Adrenal gland (tissue), 19 donors: ENCODE results near the gene DDX28. TPM values are rescaled to one million over a fixed set of nuclear protein-coding genes. Genes with fewer than 3 reads are reported as not detected.

Experiments used
- DNase-seq, 7 donors: peaks; one replicate each; pipeline ENCODE4 v3.0.0-alpha.2; 2019 to 2020
- H3K27ac ChIP-seq, 5 donors: fragments of 200-600 bp; sonication (generic) in 4 of 5; 1 replicate in 3 of 5; 2 replicates in 2 of 5; pipeline versions ENCODE4 v1.5.1 to v1.8.0; 2016 to 2020; ENCODE audit warnings: mild to moderate bottlenecking in 1 of 5
- H3K27me3 ChIP-seq: fragments of 200-600 bp; 2 replicates; pipeline ENCODE4 v1.8.0; 2021
- H3K36me3 ChIP-seq, 2 donors: fragments of 200-600 bp; replicated peaks in 1 of 2; 1 replicate in 1 of 2; 2 replicates in 1 of 2; pipeline versions ENCODE4 v1.5.1 to v1.8.0; 2018 to 2022
- H3K4me1 ChIP-seq, 2 donors: fragments of 200-600 bp; replicated peaks in 1 of 2; 1 replicate in 1 of 2; 2 replicates in 1 of 2; pipeline versions ENCODE4 v1.5.1 to v1.8.0; 2018 to 2021
- H3K4me3 ChIP-seq, 4 donors: fragments of 200-600 bp; sonication (generic) in 3 of 4; one replicate each; pipeline ENCODE4 v1.5.1; 2016 to 2018
- H3K9me3 ChIP-seq, 3 donors: fragments of 200-600 bp; sonication (generic) in 1 of 3; replicated peaks in 1 of 3; 1 replicate in 2 of 3; 2 replicates in 1 of 3; pipeline versions ENCODE4 v1.5.1 to v1.8.0; 2016 to 2021
- CTCF ChIP-seq, 6 experiments: fragments of 450-650 bp in 4 of 6; fragments of 200-600 bp in 2 of 6; sonication (generic) in 1 of 6; IDR thresholded peaks; 1 replicate in 5 of 6; 2 replicates in 1 of 6; pipeline versions ENCODE4 v1.5.1 to v1.8.0; 2016 to 2021; ENCODE audit warnings: antibody characterized with exemption in 6 of 6, mild to moderate bottlenecking in 2 of 6, moderate library complexity in 1 of 6
- POLR2A ChIP-seq, 2 donors: fragments of 450-650 bp; IDR thresholded peaks; one replicate each; pipeline ENCODE4 v1.6.1; 2017; ENCODE audit warnings: antibody characterized with exemption in 2 of 2, mild to moderate bottlenecking in 2 of 2, moderate library complexity in 1 of 2
- WGBS, 4 donors: extraction: QIAGEN DNeasy Blood & Tissue Kit in 2 of 4; methylation state at CpG; one replicate each; pipeline versions ENCODE4 v1.1.5 to v1.1.7; 2013 to 2017; 5-methylcytosine and 5-hydroxymethylcytosine counted together
- intact Hi-C, 2 donors: fragments of 100-400 bp; cut with DNase I; formaldehyde crosslinking; loops; one replicate each; pipeline versions ENCODE4 v1.14.1 to v1.15.0; 2022 to 2023
- long read RNA-seq, 10 donors: library from polyadenylated mRNA in 3 of 10; unstranded in 2 of 10; stranded (forward) in 1 of 10; transcript quantifications; one replicate each; pipeline ENCODE4 v2.0.0 and lab custom pipeline, GENCODE V29; 2021 to 2026
- polyA plus RNA-seq, 3 donors: library from polyadenylated mRNA; stranded (reverse); fragments of 200-250 nt in 2 of 3; fragments of 350-450 nt in 1 of 3; fragmentation: Illumina TruSeq in 1 of 3; extraction: RNeasy Lipid Tissue Mini Kit (QIAGEN cat#74804) in 1 of 3; gene quantifications; one replicate each; pipeline ENCODE4 v1.2.3, GENCODE V29; 2013 to 2014
- total RNA-seq, 9 donors: library from RNA; depleted of rRNA in 4 of 9; stranded (reverse); fragments of >200 nt in 4 of 9; fragments of 120-200 nt in 1 of 9; fragmentation: NEBNext Ultra II Directional in 1 of 9; extraction: Animal tissue kit (Norgen Biotek cat#: 25700) in 1 of 9; gene quantifications; one replicate each; pipeline versions ENCODE4 v1.1.0 to v1.2.4, GENCODE V29; 2013 to 2023
- donor health status: healthy with polysubstance abuse.
- donor health status: Bipolar disorder and iron deficiency.
- donor health status: DM: yes; HTN: yes; CAD: no.
- donor health status: DM: no; HTN: no; CAD: no.
- donor health status: DM: no; HTN: no; CAD: no.
- donor health status: DM: yes; HTN: yes; CAD: no.

DDX28 gene
- total RNA-seq (10 to 100 TPM in 7 of 9 donors, 1 to 10 TPM in 2; 6.4 to 18.4 (median 13.7) TPM), polyA plus RNA-seq (10 to 100 TPM in 1 of 3 donors, 1 to 10 TPM in 2; 6.8 to 13.0 (median 9.1) TPM)
- long read RNA-seq, donor 1, transcript DDX28-201 (1 exons, 2,169 nt) = major isoform, 12 of 12 reads
- long read RNA-seq, donor 1, partial matches to known transcripts = 0 of 12 reads
- long read RNA-seq, donor 1, other reads (novel, unspliced or antisense) = 0 of 12 reads
- long read RNA-seq, donor 2, partial matches to known transcripts = 0 of 3 reads
- long read RNA-seq, donor 2, other reads (novel, unspliced or antisense) = 0 of 3 reads
- long read RNA-seq, donor 3, transcript DDX28-201 (1 exons, 2,169 nt) = major isoform, 15 of 15 reads
- long read RNA-seq, donor 3, partial matches to known transcripts = 0 of 15 reads
- long read RNA-seq, donor 3, other reads (novel, unspliced or antisense) = 0 of 15 reads
- long read RNA-seq, donor 4, transcript DDX28-201 (1 exons, 2,169 nt) = major isoform, 13 of 13 reads
- long read RNA-seq, donor 4, partial matches to known transcripts = 0 of 13 reads
- long read RNA-seq, donor 4, other reads (novel, unspliced or antisense) = 0 of 13 reads
- long read RNA-seq, donor 5, transcript DDX28-201 (1 exons, 2,169 nt) = major isoform, 50 of 50 reads
- long read RNA-seq, donor 5, partial matches to known transcripts = 0 of 50 reads
- long read RNA-seq, donor 5, other reads (novel, unspliced or antisense) = 0 of 50 reads
- long read RNA-seq, donor 6, transcript DDX28-201 (1 exons, 2,169 nt) = major isoform, 8 of 8 reads
- long read RNA-seq, donor 6, partial matches to known transcripts = 0 of 8 reads
- long read RNA-seq, donor 6, other reads (novel, unspliced or antisense) = 0 of 8 reads
- long read RNA-seq, donor 7, transcript DDX28-201 (1 exons, 2,169 nt) = major isoform, 9 of 9 reads
- long read RNA-seq, donor 7, partial matches to known transcripts = 0 of 9 reads
- long read RNA-seq, donor 7, other reads (novel, unspliced or antisense) = 0 of 9 reads
- long read RNA-seq, donor 8, transcript DDX28-201 (1 exons, 2,169 nt) = major isoform, 22 of 35 reads
- long read RNA-seq, donor 8, partial matches to known transcripts = 8 of 35 reads
- long read RNA-seq, donor 8, other reads (novel, unspliced or antisense) = 5 of 35 reads
- long read RNA-seq, donor 9, transcript DDX28-201 (1 exons, 2,169 nt) = major isoform, 10 of 10 reads
- long read RNA-seq, donor 9, partial matches to known transcripts = 0 of 10 reads
- long read RNA-seq, donor 9, other reads (novel, unspliced or antisense) = 0 of 10 reads
- long read RNA-seq, donor 10, transcript DDX28-201 (1 exons, 2,169 nt) = major isoform, 8 of 8 reads
- long read RNA-seq, donor 10, partial matches to known transcripts = 0 of 8 reads
- long read RNA-seq, donor 10, other reads (novel, unspliced or antisense) = 0 of 8 reads

- DNase-seq = peak; percentile 88 to 98 (median 93)
- 0% methylated on average over 6 to 84 of the region's 84 CpGs for WGBS, 4 donors
- Histone ChIP-seq H3K36me3 (no peaks in the 10 kb centered on the region), H3K9me3 (no peaks in the 10 kb centered on the region), H3K27me3 (no peaks in the 10 kb centered on the region), H3K4me1 (peaks cover 13 to 30% of the 10 kb centered on the region in 2 donors), H3K27ac (peak within 1 kb of the TSS in 4 of 5 donors; percentile 80 to 91 (median 86)), H3K4me3 (peak within 1 kb of the TSS; percentile 62 to 98 (median 96))
- TF ChIP-seq CTCF (IDR thresholded peaks at IDR 0.05) = no peak
- TF ChIP-seq POLR2A (IDR thresholded peaks at IDR 0.05) = peak; percentile 26 to 65
- intact Hi-C loops = no loop called here
These were observed at the start of gene DDX28, which contains the start of gene DUS2 for GRCh38 chr16:68022728-68023537. Gene DDX28, minus strand, starts transcription at chr16:68023232. Its CDS starts 30 bp downstream, at chr16:68023202. Gene DUS2, plus strand, starts transcription at chr16:68023284. Its CDS starts 14,740 bp downstream, at chr16:68038024.

GRCh38 chr16:68072038-68072695, 49.1 kb upstream of the DDX28 start:
- Histone ChIP-seq H3K27ac (peak overlapping the region in 3 of 5 donors; percentile 43 to 90 (median 46)), H3K27me3 (no peaks in the 10 kb centered on the region), H3K36me3 (peaks cover 0 to 21% of the 10 kb centered on the region in 2 donors), H3K4me3 (no peak overlapping the region), H3K4me1 (peaks cover 15 to 39% of the 10 kb centered on the region in 2 donors), H3K9me3 (no peaks in the 10 kb centered on the region)
- TF ChIP-seq CTCF (IDR thresholded peaks at IDR 0.05) (no peak), POLR2A (IDR thresholded peaks at IDR 0.05) (no peak)
- DNase-seq = peak; percentile 77 to 91 (median 88)
- WGBS, 4 donors = 33 to 40% (median 35%) methylated on average over 7 to 9 of the region's 9 CpGs
- intact Hi-C loops = no loop called here

GRCh38 chr16:68071518-68071901, 48.5 kb upstream of the DDX28 start:
- intact Hi-C loops = no loop called here
- H3K36me3 ChIP-seq = peaks cover 0 to 21% of the 10 kb centered on the region in 2 donors
- WGBS, 4 donors = 93 to 95% (median 94%) methylated on average over 1 of the region's 1 CpG
- no peaks in the 10 kb centered on the region for H3K27me3 ChIP-seq
- TF ChIP-seq POLR2A (IDR thresholded peaks at IDR 0.05) = no peak
- TF ChIP-seq CTCF (IDR thresholded peaks at IDR 0.05) = no peak
- no peaks in the 10 kb centered on the region for H3K9me3 ChIP-seq
- H3K27ac ChIP-seq = peak overlapping the region in 3 of 5 donors; percentile 43 to 90 (median 46)
- DNase-seq = no peak
- H3K4me1 ChIP-seq = peaks cover 15 to 39% of the 10 kb centered on the region in 2 donors
- no peak overlapping the region for H3K4me3 ChIP-seq
